C4-2B (cell line): Measurements from ENCODE around the gene TIMM50.

Experiments
- CTCF ChIP-seq: fragments of 450-650 bp; conservative IDR thresholded peaks from 2 replicates; pipeline ENCODE4 v1.5.1; 2017; ENCODE audit warnings: mild to moderate bottlenecking
- ZFX ChIP-seq: fragments of 450-650 bp; IDR thresholded peaks from 2 replicates; pipeline ENCODE4 v1.6.1; 2017

GRCh38 chr19:39514840-39515550 lies 34.4 kb downstream of the TIMM50 start, which contains the start of gene SELENOV:
- TF ChIP-seq CTCF (no peak), ZFX (no peak)
